GM23248 (cell line): Measurements from ENCODE around the gene EP300.

Experiments
- EZH2 ChIP-seq: fragments of 200-600 bp; sonication (generic); IDR thresholded peaks from 2 replicates; pipeline ENCODE4 v1.6.1; 2018; ENCODE audit warnings: antibody characterized with exemption, mild to moderate bottlenecking; ENCODE audit not compliant: insufficient read depth, poor library complexity, severe bottlenecking
- EZH2phosphoT487 ChIP-seq: fragments of 200-600 bp; sonication (generic); IDR thresholded peaks from 2 replicates; pipeline ENCODE4 v1.6.1; 2018; ENCODE audit warnings: antibody characterized with exemption, moderate library complexity, mild to moderate bottlenecking, low read depth; ENCODE audit not compliant: insufficient read depth

- TF ChIP-seq EZH2phosphoT487 (no peak), EZH2 (no peak)
These were observed 110.7 kb downstream of the EP300 start for GRCh38 chr22:41203118-41203517.
